ENCODE data around the gene IL17RB.

IL17RB gene

GRCh38 chr3:53805463-53806159, 40.8 kb upstream of the IL17RB start:
- TF ChIP-seq REST (IDR thresholded peaks at IDR 0.05; ENCODE audit: insufficient read depth in 1 of 2, low read depth in 2 of 2, low read length in 2 of 2) (no peak), POLR2AphosphoS5 (IDR thresholded peaks at IDR 0.05; ENCODE audit: low read depth, low read length) (no peak), SIN3A (IDR thresholded peaks at IDR 0.05; ENCODE audit: borderline replicate concordance, insufficient read depth, low read length) (no peak), TAF1 (IDR thresholded peaks at IDR 0.05; ENCODE audit: borderline replicate concordance, insufficient read depth, low read length) (no peak), FOXP2 (optimal IDR thresholded peaks at IDR 0.05; ENCODE audit: borderline replicate concordance, extremely low read depth, extremely low read length, insufficient read depth) (no peak)

DNA sequence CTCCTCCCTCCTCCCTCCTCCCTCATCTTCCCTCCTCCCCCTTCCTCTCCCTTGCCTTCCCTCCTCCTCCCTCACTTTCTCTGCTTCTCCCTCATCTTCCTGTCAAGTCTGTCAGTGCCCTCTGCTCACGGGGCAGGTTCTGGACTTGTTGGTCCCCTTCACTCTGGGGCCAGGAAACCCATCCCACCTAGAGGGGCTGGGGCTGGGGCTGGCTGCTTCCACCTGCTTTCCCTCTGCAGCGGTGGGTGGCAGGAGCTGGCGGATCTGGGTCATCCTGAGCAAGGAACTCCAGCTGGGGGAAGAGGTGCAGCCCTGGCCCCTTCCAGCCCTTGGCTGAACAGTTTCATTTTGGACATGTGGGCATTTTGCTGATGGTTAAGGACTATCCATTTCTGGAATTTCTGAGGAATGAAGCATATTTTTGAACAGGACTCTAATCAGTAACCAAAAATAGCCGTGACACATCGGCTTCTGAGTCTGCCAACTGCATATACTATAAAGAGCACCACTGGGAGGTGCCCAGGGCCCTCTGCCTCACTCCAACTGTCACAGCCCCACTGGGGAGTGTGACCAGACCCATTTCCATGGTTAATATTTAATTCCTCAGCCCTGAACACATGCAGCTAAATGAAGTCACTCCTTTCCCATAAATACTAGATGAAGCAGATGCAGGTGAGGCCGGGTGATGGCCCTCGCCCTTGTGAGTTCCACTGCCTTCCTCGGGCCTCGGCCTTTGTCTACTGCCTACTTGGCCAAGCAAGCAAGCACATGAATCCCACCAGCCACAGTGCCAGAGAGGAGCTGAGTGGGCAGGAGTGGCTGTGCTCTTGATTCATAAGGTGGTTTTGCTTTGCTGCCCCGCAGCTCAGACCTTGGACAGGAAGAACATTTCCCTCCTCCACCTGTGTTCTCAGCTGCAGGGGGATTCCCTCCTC, 39.9 kb upstream of the IL17RB start:
- TF ChIP-seq FOXP2 (optimal IDR thresholded peaks at IDR 0.05; ENCODE audit: borderline replicate concordance, extremely low read depth, extremely low read length, insufficient read depth): no peak
- TF ChIP-seq TAF1 (IDR thresholded peaks at IDR 0.05; ENCODE audit: borderline replicate concordance, insufficient read depth, low read length): no peak
- no peak for TF ChIP-seq POLR2AphosphoS5 (IDR thresholded peaks at IDR 0.05; ENCODE audit: low read depth, low read length)
- no peak for TF ChIP-seq REST (IDR thresholded peaks at IDR 0.05; ENCODE audit: insufficient read depth in 1 of 2, low read depth in 2 of 2, low read length in 2 of 2)
- TF ChIP-seq SIN3A (IDR thresholded peaks at IDR 0.05; ENCODE audit: borderline replicate concordance, insufficient read depth, low read length): no peak

DNA sequence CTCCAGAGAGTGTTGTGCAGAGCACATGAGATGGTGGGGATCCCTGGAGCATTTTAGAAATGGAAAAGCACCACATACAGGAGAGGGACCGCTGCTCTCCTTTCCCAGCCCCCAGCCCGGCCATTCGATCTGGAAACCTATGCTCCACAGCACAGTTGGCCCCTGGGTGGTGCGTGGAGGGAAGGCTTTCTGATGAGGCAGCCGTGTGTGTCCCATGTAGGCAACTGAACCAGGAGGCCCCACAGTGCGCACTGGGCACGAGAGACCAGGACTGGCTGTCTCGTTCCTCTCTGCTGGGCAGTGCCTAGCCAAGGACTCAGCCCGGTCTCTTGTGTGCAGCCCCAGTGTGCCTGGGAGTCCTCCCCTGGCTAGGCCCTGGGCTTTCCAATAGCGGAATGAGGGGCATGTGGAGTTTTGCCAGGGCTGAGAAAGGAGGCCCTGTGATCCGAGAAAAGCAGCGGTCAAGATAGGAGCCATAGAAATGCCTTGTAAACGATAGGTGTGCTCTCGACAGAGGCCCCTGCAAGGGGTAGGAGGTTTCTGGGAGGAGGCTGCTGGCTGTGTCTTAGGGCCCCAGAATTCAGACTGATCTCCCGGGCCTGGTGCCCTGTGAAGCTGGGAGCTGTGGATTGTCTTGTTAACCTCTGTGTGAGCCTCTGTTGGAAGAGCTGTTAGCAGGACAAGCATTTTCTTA, 39.1 kb upstream of the IL17RB start:
- TF ChIP-seq SIN3A (IDR thresholded peaks at IDR 0.05; ENCODE audit: borderline replicate concordance, insufficient read depth, low read length): no peak
- TF ChIP-seq FOXP2 (optimal IDR thresholded peaks at IDR 0.05; ENCODE audit: borderline replicate concordance, extremely low read depth, extremely low read length, insufficient read depth): no peak
- TF ChIP-seq TAF1 (IDR thresholded peaks at IDR 0.05; ENCODE audit: borderline replicate concordance, insufficient read depth, low read length): no peak
- TF ChIP-seq POLR2AphosphoS5 (IDR thresholded peaks at IDR 0.05; ENCODE audit: low read depth, low read length): no peak
- TF ChIP-seq REST (IDR thresholded peaks at IDR 0.05; ENCODE audit: insufficient read depth in 1 of 2, low read depth in 2 of 2, low read length in 2 of 2): no peak

GRCh38 chr3:53808496-53808895, 37.9 kb upstream of the IL17RB start:
- TF ChIP-seq SIN3A (IDR thresholded peaks at IDR 0.05; ENCODE audit: borderline replicate concordance, insufficient read depth, low read length): no peak
- no peak for TF ChIP-seq TAF1 (IDR thresholded peaks at IDR 0.05; ENCODE audit: borderline replicate concordance, insufficient read depth, low read length)
- no peak for TF ChIP-seq REST (IDR thresholded peaks at IDR 0.05; ENCODE audit: insufficient read depth in 1 of 2, low read depth in 2 of 2, low read length in 2 of 2)
- no peak for TF ChIP-seq FOXP2 (optimal IDR thresholded peaks at IDR 0.05; ENCODE audit: borderline replicate concordance, extremely low read depth, extremely low read length, insufficient read depth)
- TF ChIP-seq POLR2AphosphoS5 (IDR thresholded peaks at IDR 0.05; ENCODE audit: low read depth, low read length): no peak

Data from PFSK-1 (cell line).